ENCODE measurements around the gene CDH20. TPM values are rescaled to one million over a fixed set of nuclear protein-coding genes. Genes with fewer than 3 reads are reported as not detected.

The CDH20 gene
- total RNA-seq, 1 experiment from 2014 or later, result not detected

- Histone ChIP-seq H2AFZ (ENCODE audit: low read depth, low read length, poor library complexity, severe bottlenecking) (no peak overlapping the region), H3K27ac (ENCODE audit: low read depth, low read length) (no peak overlapping the region), H3K4me2 (ENCODE audit: low read length) (no peak overlapping the region), H3K79me2 (ENCODE audit: insufficient read depth, low read length) (no peaks in the 10 kb centered on the region), H3K9me2 (ENCODE audit: insufficient read depth) (no peaks in the 10 kb centered on the region), H3K36me3 (ENCODE audit: control insufficient read depth in 1 of 2, insufficient read depth in 2 of 2, low read length in 2 of 2) (no peaks in the 10 kb centered on the region), H3K4me3 (replicated peaks in 1 of 2; ENCODE audit: low read depth in 1 of 2, low read length in 2 of 2) (no peak overlapping the region), H4K20me1 (ENCODE audit: insufficient read depth) (no peaks in the 10 kb centered on the region), H3K9ac (ENCODE audit: low read length) (no peak overlapping the region), H3K9me3 (ENCODE audit: control insufficient read depth in 1 of 2, insufficient read depth in 1 of 2, low read depth in 1 of 2, low read length in 2 of 2) (no peaks in the 10 kb centered on the region), H3K4me1 (ENCODE audit: control insufficient read depth in 1 of 2, insufficient read depth in 2 of 2, low read length in 2 of 2) (no peaks in the 10 kb centered on the region), H3K27me3 (ENCODE audit: insufficient read depth, low read length) (0 out of 2 replicates have a peak, but pooled peaks cover 12% of the 10 kb centered on the region)
- no peak for TF ChIP-seq ELF1 (IDR thresholded peaks at IDR 0.05; ENCODE audit: borderline replicate concordance, low read depth)
- TF ChIP-seq REST (IDR thresholded peaks at IDR 0.05; ENCODE audit: low read depth), result no peak
- TF ChIP-seq CTCF (IDR thresholded peaks at IDR 0.05 in 2 of 3, conservative IDR thresholded peaks at IDR 0.05 in 1 of 3; ENCODE audit: borderline replicate concordance in 1 of 3, insufficient read depth in 1 of 3, low read depth in 2 of 3, low read length in 2 of 3), result no peak
- no peak for TF ChIP-seq ZNF274 (IDR thresholded peaks at IDR 0.05; ENCODE audit: low read depth, low read length)
- TF ChIP-seq POLR2A (IDR thresholded peaks at IDR 0.05; ENCODE audit: borderline replicate concordance, extremely low read depth, insufficient read depth, insufficient read length), result no peak
- no peak for TF ChIP-seq CEBPB (IDR thresholded peaks at IDR 0.05; ENCODE audit: low read depth)
- no peak for TF ChIP-seq EGR1 (IDR thresholded peaks at IDR 0.05; ENCODE audit: low read depth)
- TF ChIP-seq SRF (IDR thresholded peaks at IDR 0.05; ENCODE audit: low read depth), result no peak
- no peak for TF ChIP-seq ZBTB33 (IDR thresholded peaks at IDR 0.05; ENCODE audit: extremely low read depth, insufficient replicate concordance, low read length)
- TF ChIP-seq CBX3 (IDR thresholded peaks at IDR 0.05; ENCODE audit: low read depth), result no peak
- TF ChIP-seq EZH2phosphoT487 (IDR thresholded peaks at IDR 0.05; ENCODE audit: borderline replicate concordance), result no peak
- no peak for TF ChIP-seq SIN3A (IDR thresholded peaks at IDR 0.05; ENCODE audit: low read depth)
- DNase-seq (ENCODE audit: low read depth, low spot score), result no peak
- no TSS peak for BruUV-seq (replicated peaks)
- no peak for ATAC-seq
- ChIA-PET RAD21 (ENCODE audit: low non-redundant PET in 1 of 2, low total read pairs in 2 of 2, uncharacterized antibody in 2 of 2, unreplicated experiment in 2 of 2) (no interaction called here), CTCF (no interaction called here), POLR2A (no interaction called here)
- intact Hi-C loops (cut with micrococcal nuclease), result no loop called here
Observed at GRCh38 chr18:61308004-61308403, 25.2 kb upstream of the CDH20 start.
